IMR-90 (cell line): Measurements from ENCODE around the gene THSD1. TPM values are rescaled to one million over a fixed set of nuclear protein-coding genes. Genes with fewer than 3 reads are reported as not detected.

Experiments used
- ATAC-seq: fragments of 200-7000 bp; cut with Tn5 transposase; 2 replicates; pipeline ENCODE4 v1.9.1; 2020; ENCODE audit warnings: low read depth, mild to moderate bottlenecking, moderate library complexity
- BruUV-seq: library from RNA; stranded (reverse); fragments of 400-500 nt; replicated peaks from 2 replicates; lab custom pipeline; 2021; lab: Mats Ljungman, UMichigan
- CTCF ChIA-PET: fragments of 300-600 bp; formaldehyde crosslinking; extraction: SDS; loops from one replicate; lab custom pipeline; 2021; ENCODE audit warnings: antibody characterized with exemption; lab: Yijun Ruan, JAX
- POLR2A ChIA-PET: fragments of 300-600 bp; sonication (Branson Sonifier 250); formaldehyde crosslinking; loops from one replicate; lab custom pipeline; 2022; ENCODE audit warnings: antibody characterized with exemption; ENCODE audit not compliant: unreplicated experiment; lab: Charles Lee
- DNase-seq: peaks from one replicate; pipeline ENCODE4 v3.0.0; 2013
- H2AFZ ChIP-seq: replicated peaks from 2 replicates; pipeline ENCODE3; 2013; ENCODE audit warnings: low read length, mild to moderate bottlenecking; ENCODE audit not compliant: poor library complexity
- H2AK5ac ChIP-seq: 2 replicates; pipeline ENCODE4 v1.6.1; 2013; ENCODE audit warnings: low read depth, low read length, inconsistent platforms
- H2AK9ac ChIP-seq: replicated peaks from 2 replicates; pipeline ENCODE3; 2013; ENCODE audit warnings: mild to moderate bottlenecking, low read depth, low read length, moderate library complexity; ENCODE audit not compliant: poor library complexity
- H2BK120ac ChIP-seq: 2 replicates; pipeline ENCODE4 v1.6.1; 2013; ENCODE audit warnings: low read depth, low read length, inconsistent platforms
- H2BK15ac ChIP-seq: 3 replicates; pipeline ENCODE4 v1.6.1; 2013; ENCODE audit warnings: low read depth, low read length, inconsistent platforms
- H2BK20ac ChIP-seq: 2 replicates; pipeline ENCODE4 v1.6.1; 2013; ENCODE audit warnings: low read depth, mild to moderate bottlenecking, inconsistent platforms, low read length, moderate library complexity
- H2BK5ac ChIP-seq: 2 replicates; pipeline ENCODE4 v1.6.1; 2013; ENCODE audit warnings: mild to moderate bottlenecking, low read depth, low read length, inconsistent platforms; ENCODE audit not compliant: poor library complexity, severe bottlenecking
- H3K14ac ChIP-seq: replicated peaks from 2 replicates; pipeline ENCODE4 v1.6.1; 2013; ENCODE audit warnings: low read depth, low read length, inconsistent platforms
- H3K18ac ChIP-seq: 2 replicates; pipeline ENCODE4 v1.6.1; 2013; ENCODE audit warnings: low read depth, low read length, control low read depth
- H3K23ac ChIP-seq: 2 replicates; pipeline ENCODE4 v1.6.1; 2013; ENCODE audit warnings: low read depth, low read length, inconsistent platforms
- H3K27ac ChIP-seq: 2 replicates; pipeline ENCODE4 v1.5.1; 2013; ENCODE audit warnings: mild to moderate bottlenecking, control low read depth, low read length; ENCODE audit not compliant: insufficient read depth
- H3K27me3 ChIP-seq: 2 replicates; pipeline ENCODE4 v1.6.1; 2013; ENCODE audit warnings: low read length; ENCODE audit not compliant: control insufficient read depth, insufficient read depth
- H3K36me3 ChIP-seq: 2 replicates; pipeline ENCODE4 v1.6.1; 2013; ENCODE audit warnings: low read length, mixed read lengths; ENCODE audit not compliant: control insufficient read depth, insufficient read depth
- H3K4ac ChIP-seq: 2 replicates; pipeline ENCODE4 v1.6.1; 2013; ENCODE audit warnings: low read depth, low read length, inconsistent platforms
- H3K4me1 ChIP-seq: 2 replicates; pipeline ENCODE4 v1.6.1; 2013; ENCODE audit warnings: low read length, mixed read lengths; ENCODE audit not compliant: control insufficient read depth, insufficient read depth
- H3K4me2 ChIP-seq: 2 replicates; pipeline ENCODE4 v1.6.1; 2013; ENCODE audit warnings: low read depth, mild to moderate bottlenecking, control low read depth, low read length, moderate library complexity
- H3K4me3 ChIP-seq: 2 replicates; pipeline ENCODE4 v1.5.1; 2013; ENCODE audit warnings: low read depth, mild to moderate bottlenecking, control low read depth, low read length, moderate library complexity; ENCODE audit not compliant: insufficient read depth
- H3K56ac ChIP-seq: 2 replicates; pipeline ENCODE4 v1.6.1; 2013; ENCODE audit warnings: low read length, inconsistent platforms; ENCODE audit not compliant: insufficient read depth; ENCODE audit errors: extremely low read depth
- H3K79me1 ChIP-seq, 2 experiments: 2 replicates each; pipeline ENCODE4 v1.6.1; 2013; ENCODE audit warnings: low read length in 2 of 2, inconsistent platforms in 1 of 2, low read depth in 1 of 2
- H3K9ac ChIP-seq: 2 replicates; pipeline ENCODE4 v1.6.1; 2013; ENCODE audit warnings: low read depth, low read length, control low read depth
- H3K9me1 ChIP-seq: 2 replicates; pipeline ENCODE4 v1.6.1; 2013; ENCODE audit warnings: low read length, inconsistent platforms; ENCODE audit not compliant: insufficient read depth
- H3K9me3 ChIP-seq: 2 replicates; pipeline ENCODE4 v1.6.1; 2013; ENCODE audit warnings: low read length; ENCODE audit not compliant: control insufficient read depth, insufficient read depth
- H4K20me1 ChIP-seq: 2 replicates; pipeline ENCODE4 v1.6.1; 2013; ENCODE audit warnings: low read length, inconsistent platforms; ENCODE audit not compliant: insufficient read depth
- H4K5ac ChIP-seq: 2 replicates; pipeline ENCODE4 v1.6.1; 2013; ENCODE audit warnings: mild to moderate bottlenecking, low read depth, low read length, control low read depth
- H4K8ac ChIP-seq, 2 experiments: 2 replicates each; pipeline ENCODE4 v1.6.1; 2013; ENCODE audit warnings: low read depth in 2 of 2, low read length in 2 of 2, control low read depth in 1 of 2, inconsistent platforms in 1 of 2
- H4K91ac ChIP-seq: 2 replicates; pipeline ENCODE4 v1.6.1; 2013; ENCODE audit warnings: low read depth, low read length, inconsistent platforms; ENCODE audit not compliant: insufficient read depth
- BHLHE40 ChIP-seq: fragments of 150-350 bp; IDR thresholded peaks from 2 replicates; pipeline ENCODE4 v1.6.1; 2016; ENCODE audit warnings: mild to moderate bottlenecking, low read depth, low read length
- CEBPB ChIP-seq: IDR thresholded peaks from 2 replicates; pipeline ENCODE4 v1.6.1; 2012; ENCODE audit warnings: low read depth, low read length, improper control_type of control experiment
- CHD1 ChIP-seq: IDR thresholded peaks from 2 replicates; pipeline ENCODE4 v1.6.1; 2012; ENCODE audit warnings: low read depth, low read length, improper control_type of control experiment
- FOS ChIP-seq: fragments of 150-350 bp; IDR thresholded peaks from 2 replicates; pipeline ENCODE4 v1.6.1; 2016; ENCODE audit warnings: low read depth, low read length
- MAFK ChIP-seq: IDR thresholded peaks from 2 replicates; pipeline ENCODE4 v1.6.1; 2012; ENCODE audit warnings: low read depth, low read length, improper control_type of control experiment
- MAZ ChIP-seq: IDR thresholded peaks from 2 replicates; pipeline ENCODE4 v1.6.1; 2012; ENCODE audit warnings: low read depth, mild to moderate bottlenecking, low read length, improper control_type of control experiment, moderate library complexity, borderline replicate concordance
- MXI1 ChIP-seq: IDR thresholded peaks from 2 replicates; pipeline ENCODE4 v1.6.1; 2012; ENCODE audit warnings: low read depth, mild to moderate bottlenecking, low read length, moderate library complexity, borderline replicate concordance
- NFE2L2 ChIP-seq: fragments of 150-350 bp; IDR thresholded peaks from 2 replicates; pipeline ENCODE4 v1.6.1; 2016; ENCODE audit warnings: low read depth, mild to moderate bottlenecking, low read length
- POLR2A ChIP-seq: IDR thresholded peaks from 2 replicates; pipeline ENCODE4 v1.6.1; 2012; ENCODE audit warnings: mild to moderate bottlenecking, low read depth, low read length
- RAD21 ChIP-seq: IDR thresholded peaks from 2 replicates; pipeline ENCODE4 v1.6.1; 2012; ENCODE audit warnings: low read length, improper control_type of control experiment
- RCOR1 ChIP-seq: IDR thresholded peaks from 2 replicates; pipeline ENCODE4 v1.6.1; 2012; ENCODE audit warnings: mild to moderate bottlenecking, low read length, improper control_type of control experiment; ENCODE audit not compliant: insufficient replicate concordance
- RFX5 ChIP-seq: IDR thresholded peaks from 2 replicates; pipeline ENCODE4 v1.8.0; 2012; ENCODE audit warnings: low read depth, mild to moderate bottlenecking, low read length, moderate library complexity
- SMC3 ChIP-seq: fragments of 150-350 bp; IDR thresholded peaks from 2 replicates; pipeline ENCODE4 v1.6.1; 2016; ENCODE audit warnings: low read depth, mild to moderate bottlenecking, antibody characterized with exemption, low read length, moderate library complexity
- WGBS, 2 experiments: methylation state at CpG; one replicate each; pipeline versions ENCODE4 v1.1.5 to v1.1.7; 2013; ENCODE audit warnings: missing lambda C conversion rate in 2 of 2; ENCODE audit not compliant: insufficient read length in 1 of 2; ENCODE audit errors: extremely low coverage in 2 of 2; 5-methylcytosine and 5-hydroxymethylcytosine counted together
- dilution Hi-C: fragments of 300-500 bp; cut with HindIII; formaldehyde crosslinking; loops from one replicate; pipeline ENCODE4 v1.14.3; 2018; ENCODE audit warnings: low sequenced_read_pairs; ENCODE audit not compliant: unreplicated experiment
- in situ Hi-C: fragments of 300-500 bp; cut with MboI; formaldehyde crosslinking; loops from 3 replicates; pipeline ENCODE4 v1.14.3; 2019; ENCODE audit warnings: low sequenced_read_pairs, inconsistent platforms, mixed read lengths
- intact Hi-C: fragments of 100-400 bp; cut with micrococcal nuclease; formaldehyde crosslinking; loops from 2 replicates; pipeline ENCODE4 v1.10.0; 2022
- polyA plus RNA-seq, 3 experiments: library from polyadenylated mRNA; depleted of rRNA; stranded (reverse); fragments of >200 nt; gene quantifications; 2 replicates each; pipeline ENCODE4 v1.2.3, GENCODE V29; 2012; ENCODE audit warnings: low replicate concordance in 1 of 3
- total RNA-seq: library from RNA; depleted of rRNA; stranded (reverse); fragments of >200 nt; gene quantifications from 2 replicates; pipeline ENCODE4 v1.2.3, GENCODE V29; 2012
- TF ChIP-seq, protein P1 (sequence below): conservative IDR thresholded peaks from 2 replicates; pipeline ENCODE4 v1.5.1; 2012; ENCODE audit warnings: mild to moderate bottlenecking, low read depth, low read length, improper control_type of control experiment
- TF ChIP-seq, protein P2 (sequence below): fragments of 150-350 bp; IDR thresholded peaks from 2 replicates; pipeline ENCODE4 v1.6.1; 2016; ENCODE audit warnings: low read depth, mild to moderate bottlenecking, low read length, moderate library complexity, borderline replicate concordance
- TF ChIP-seq, protein P3 (sequence below): fragments of 150-350 bp; IDR thresholded peaks from 2 replicates; pipeline ENCODE4 v1.6.1; 2017; ENCODE audit warnings: mild to moderate bottlenecking, antibody characterized with exemption, low read length, low read depth

THSD1 gene
- total and polyA plus RNA-seq, 2 of the 4 experiments (the other 2 are of a cell fraction) = 12.1 to 19.0 TPM

DNA sequence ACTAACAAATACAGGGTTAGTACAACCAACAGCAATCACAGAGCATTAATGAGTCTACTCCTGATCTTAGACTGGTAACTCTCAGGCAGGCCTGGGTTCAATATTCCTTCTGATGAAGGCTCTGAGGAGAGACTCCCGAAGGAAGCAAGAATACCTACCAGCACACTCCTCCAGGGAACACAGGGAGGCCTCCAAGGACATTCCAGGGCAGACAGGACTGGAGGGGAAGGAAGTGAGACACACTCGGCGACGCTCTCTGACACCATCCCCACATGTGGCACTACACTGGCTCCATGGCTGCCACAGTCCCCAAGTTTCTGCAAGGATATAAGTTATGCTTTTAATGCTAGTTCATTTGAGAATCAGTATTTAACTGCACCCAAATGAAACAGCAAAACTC lies 20.1 kb downstream of the THSD1 start:
- H3K56ac ChIP-seq = no peak overlapping the region
- no peak for ATAC-seq
- no peak overlapping the region for H2BK5ac ChIP-seq
- dilution Hi-C loops (no loop called here), in situ Hi-C loops (no loop called here), intact Hi-C loops (no loop called here)
- DNase-seq = no peak
- no peak overlapping the region for H3K14ac ChIP-seq
- POLR2A ChIA-PET = no interaction called here
- WGBS, 2 experiments = no CpG with 5 or more reads among the region's 4 CpGs
- no peak overlapping the region for H4K5ac ChIP-seq
- H3K4ac ChIP-seq = no peak overlapping the region
- H3K4me1 ChIP-seq = no peaks in the 10 kb centered on the region
- TF ChIP-seq, protein P1, sequence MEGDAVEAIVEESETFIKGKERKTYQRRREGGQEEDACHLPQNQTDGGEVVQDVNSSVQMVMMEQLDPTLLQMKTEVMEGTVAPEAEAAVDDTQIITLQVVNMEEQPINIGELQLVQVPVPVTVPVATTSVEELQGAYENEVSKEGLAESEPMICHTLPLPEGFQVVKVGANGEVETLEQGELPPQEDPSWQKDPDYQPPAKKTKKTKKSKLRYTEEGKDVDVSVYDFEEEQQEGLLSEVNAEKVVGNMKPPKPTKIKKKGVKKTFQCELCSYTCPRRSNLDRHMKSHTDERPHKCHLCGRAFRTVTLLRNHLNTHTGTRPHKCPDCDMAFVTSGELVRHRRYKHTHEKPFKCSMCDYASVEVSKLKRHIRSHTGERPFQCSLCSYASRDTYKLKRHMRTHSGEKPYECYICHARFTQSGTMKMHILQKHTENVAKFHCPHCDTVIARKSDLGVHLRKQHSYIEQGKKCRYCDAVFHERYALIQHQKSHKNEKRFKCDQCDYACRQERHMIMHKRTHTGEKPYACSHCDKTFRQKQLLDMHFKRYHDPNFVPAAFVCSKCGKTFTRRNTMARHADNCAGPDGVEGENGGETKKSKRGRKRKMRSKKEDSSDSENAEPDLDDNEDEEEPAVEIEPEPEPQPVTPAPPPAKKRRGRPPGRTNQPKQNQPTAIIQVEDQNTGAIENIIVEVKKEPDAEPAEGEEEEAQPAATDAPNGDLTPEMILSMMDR = no peak
- no peak for TF ChIP-seq CEBPB
- no peak for TF ChIP-seq POLR2A
- no peak for TF ChIP-seq MXI1
- TF ChIP-seq BHLHE40 = no peak
- no peak for TF ChIP-seq RFX5
- TF ChIP-seq MAFK = no peak
- no peak for TF ChIP-seq SMC3
- no peak for TF ChIP-seq RAD21
- TF ChIP-seq, protein P2, sequence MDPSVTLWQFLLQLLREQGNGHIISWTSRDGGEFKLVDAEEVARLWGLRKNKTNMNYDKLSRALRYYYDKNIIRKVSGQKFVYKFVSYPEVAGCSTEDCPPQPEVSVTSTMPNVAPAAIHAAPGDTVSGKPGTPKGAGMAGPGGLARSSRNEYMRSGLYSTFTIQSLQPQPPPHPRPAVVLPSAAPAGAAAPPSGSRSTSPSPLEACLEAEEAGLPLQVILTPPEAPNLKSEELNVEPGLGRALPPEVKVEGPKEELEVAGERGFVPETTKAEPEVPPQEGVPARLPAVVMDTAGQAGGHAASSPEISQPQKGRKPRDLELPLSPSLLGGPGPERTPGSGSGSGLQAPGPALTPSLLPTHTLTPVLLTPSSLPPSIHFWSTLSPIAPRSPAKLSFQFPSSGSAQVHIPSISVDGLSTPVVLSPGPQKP = no peak
- TF ChIP-seq, protein P3, sequence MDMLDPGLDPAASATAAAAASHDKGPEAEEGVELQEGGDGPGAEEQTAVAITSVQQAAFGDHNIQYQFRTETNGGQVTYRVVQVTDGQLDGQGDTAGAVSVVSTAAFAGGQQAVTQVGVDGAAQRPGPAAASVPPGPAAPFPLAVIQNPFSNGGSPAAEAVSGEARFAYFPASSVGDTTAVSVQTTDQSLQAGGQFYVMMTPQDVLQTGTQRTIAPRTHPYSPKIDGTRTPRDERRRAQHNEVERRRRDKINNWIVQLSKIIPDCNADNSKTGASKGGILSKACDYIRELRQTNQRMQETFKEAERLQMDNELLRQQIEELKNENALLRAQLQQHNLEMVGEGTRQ = no peak
- TF ChIP-seq RCOR1 = no peak
- no peak for TF ChIP-seq CHD1
- TF ChIP-seq MAZ = no peak
- no peak for TF ChIP-seq NFE2L2
- no peak for TF ChIP-seq FOS
- H3K36me3 ChIP-seq = no peaks in the 10 kb centered on the region
- H3K27me3 ChIP-seq = no peaks in the 10 kb centered on the region
- no peaks in the 10 kb centered on the region for H3K9me1 ChIP-seq
- H4K8ac ChIP-seq = no peak overlapping the region
- no peak overlapping the region for H2AK5ac ChIP-seq
- H3K4me3 ChIP-seq = no peak overlapping the region
- no peak overlapping the region for H3K23ac ChIP-seq
- no peak overlapping the region for H3K27ac ChIP-seq
- H3K79me1 ChIP-seq = no peaks in the 10 kb centered on the region
- no peak overlapping the region for H3K18ac ChIP-seq
- CTCF ChIA-PET = interaction anchor here (0.7 kb wide), 1 partner anchor 20 kb away, joined by 3 read pairs; the partner anchor contains the start of gene THSD1
- no peaks in the 10 kb centered on the region for H4K20me1 ChIP-seq
- no peak overlapping the region for H3K4me2 ChIP-seq
- no TSS peak for BruUV-seq
- H4K91ac ChIP-seq = no peak overlapping the region
- H3K9me3 ChIP-seq = no peaks in the 10 kb centered on the region
- no peak overlapping the region for H2AK9ac ChIP-seq
- no peak overlapping the region for H3K9ac ChIP-seq
- H2BK20ac ChIP-seq = no peak overlapping the region
- H2AFZ ChIP-seq = no peak overlapping the region
- no peak overlapping the region for H2BK120ac ChIP-seq
- H2BK15ac ChIP-seq = no peak overlapping the region
